Lower leg skin (tissue), 3 donors: ENCODE data around the gene RAB9B.

ENCODE experiments used
- POLR2A ChIP-seq, 2 donors: fragments of 450-650 bp; IDR thresholded peaks; one replicate each; pipeline ENCODE4 v1.6.1; 2016 to 2017; ENCODE audit warnings: antibody characterized with exemption in 2 of 2, mild to moderate bottlenecking in 1 of 2, moderate library complexity in 1 of 2
- TF ChIP-seq, protein P1 (sequence below), 3 donors: fragments of 450-650 bp; IDR thresholded peaks; one replicate each; pipeline ENCODE4 v1.5.1; 2016; ENCODE audit warnings: antibody characterized with exemption in 3 of 3, mild to moderate bottlenecking in 3 of 3, moderate library complexity in 2 of 3

- TF ChIP-seq, protein P1, sequence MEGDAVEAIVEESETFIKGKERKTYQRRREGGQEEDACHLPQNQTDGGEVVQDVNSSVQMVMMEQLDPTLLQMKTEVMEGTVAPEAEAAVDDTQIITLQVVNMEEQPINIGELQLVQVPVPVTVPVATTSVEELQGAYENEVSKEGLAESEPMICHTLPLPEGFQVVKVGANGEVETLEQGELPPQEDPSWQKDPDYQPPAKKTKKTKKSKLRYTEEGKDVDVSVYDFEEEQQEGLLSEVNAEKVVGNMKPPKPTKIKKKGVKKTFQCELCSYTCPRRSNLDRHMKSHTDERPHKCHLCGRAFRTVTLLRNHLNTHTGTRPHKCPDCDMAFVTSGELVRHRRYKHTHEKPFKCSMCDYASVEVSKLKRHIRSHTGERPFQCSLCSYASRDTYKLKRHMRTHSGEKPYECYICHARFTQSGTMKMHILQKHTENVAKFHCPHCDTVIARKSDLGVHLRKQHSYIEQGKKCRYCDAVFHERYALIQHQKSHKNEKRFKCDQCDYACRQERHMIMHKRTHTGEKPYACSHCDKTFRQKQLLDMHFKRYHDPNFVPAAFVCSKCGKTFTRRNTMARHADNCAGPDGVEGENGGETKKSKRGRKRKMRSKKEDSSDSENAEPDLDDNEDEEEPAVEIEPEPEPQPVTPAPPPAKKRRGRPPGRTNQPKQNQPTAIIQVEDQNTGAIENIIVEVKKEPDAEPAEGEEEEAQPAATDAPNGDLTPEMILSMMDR (IDR thresholded peaks at IDR 0.05) = no peak
- no peak for TF ChIP-seq POLR2A (IDR thresholded peaks at IDR 0.05)
These were observed 29.1 kb upstream of the RAB9B start for GRCh38 chrX:103861200-103861599.
